Thoracic aorta endothelial cell (primary cell): ENCODE data around the gene CDS1. TPM values are rescaled to one million over a fixed set of nuclear protein-coding genes. Genes with fewer than 3 reads are reported as not detected.

Experiments
- small RNA-seq: library from RNA; depleted of rRNA; stranded (forward); fragments of <200 nt; gene quantifications from one replicate; pipeline ENCODE3, GENCODE V24; 2012
- total RNA-seq: library from RNA; depleted of rRNA; stranded (reverse); fragments of >200 nt; gene quantifications from 2 replicates; pipeline ENCODE4 v1.2.3, GENCODE V29; 2012

CDS1 gene
- total RNA-seq = under 0.01 and 0.07 TPM in 2 replicates

DNA sequence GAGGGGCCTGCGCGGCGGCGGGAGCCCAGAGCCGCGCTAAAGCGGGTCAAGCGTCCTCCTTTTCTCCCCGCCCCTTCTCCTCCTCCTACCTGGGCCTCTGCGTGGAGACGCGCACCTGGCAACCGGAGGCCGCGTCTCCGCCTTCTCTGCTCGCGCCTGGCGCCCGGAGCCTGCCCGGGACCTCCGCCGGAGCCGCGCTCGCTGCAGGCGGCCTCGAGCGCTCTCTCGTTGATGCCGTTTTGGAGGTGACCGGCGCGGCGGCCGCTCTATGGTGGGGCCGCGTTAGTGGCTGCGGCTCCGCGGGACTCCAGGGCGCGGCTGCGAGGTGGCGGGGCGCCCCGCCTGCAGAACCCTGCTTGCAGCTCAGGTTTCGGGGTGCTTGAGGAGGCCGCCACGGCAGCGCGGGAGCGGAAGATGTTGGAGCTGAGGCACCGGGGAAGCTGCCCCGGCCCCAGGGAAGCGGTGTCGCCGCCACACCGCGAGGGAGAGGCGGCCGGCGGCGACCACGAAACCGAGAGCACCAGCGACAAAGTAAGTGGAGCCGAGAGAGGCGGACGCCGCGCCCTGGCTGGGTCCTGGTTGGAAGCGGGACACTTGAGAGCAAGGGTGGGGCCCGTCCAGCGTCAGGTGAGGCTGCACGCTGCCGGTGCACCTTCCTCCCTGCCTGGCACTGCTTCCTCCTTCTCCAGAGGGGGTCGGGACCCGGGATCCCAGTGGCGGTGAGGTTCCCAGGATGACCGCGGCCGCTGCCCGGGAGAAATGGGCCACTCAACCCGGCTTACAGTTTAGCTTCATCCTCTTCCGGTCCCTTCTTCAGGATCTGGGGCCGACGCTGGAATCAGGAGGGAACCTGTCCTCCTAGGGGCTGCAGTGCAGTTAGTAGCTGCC, at the start of gene CDS1:
Gene CDS1 (plus strand): TSS at position 140 of the 888 bp plus-strand sequence. CDS start 275 bp downstream, at position 415.

Small RNAs within 50 kb of the gene (small RNA-seq; reads per million reads assigned to genes)
- not detected for gene RN7SL552P
- not detected for gene RPL3P13

Other genes with a start within 250 kb of the CDS1 start
- gene NKX6-1, start 83.8 kb upstream of the CDS1 start, total RNA-seq = not detected in 2 replicates